Stomach (tissue), 4 donors: Measurements from ENCODE around the gene PNMA6A.
"Not testable (repeated sequence)": the region's sequence is repeated elsewhere in the genome, so short reads cannot be mapped to it uniquely, and the experiment has no call there.

Experiments
- EP300 ChIP-seq: sonication (generic); formaldehyde crosslinking; IDR thresholded peaks from one replicate; pipeline ENCODE4 v1.6.1; 2017; ENCODE audit warnings: antibody characterized with exemption
- POLR2A ChIP-seq, 4 donors: fragments of 450-650 bp; IDR thresholded peaks; one replicate each; pipeline ENCODE4 v1.6.1; 2016; ENCODE audit warnings: antibody characterized with exemption in 4 of 4, control low read depth in 2 of 4, mild to moderate bottlenecking in 1 of 4, moderate library complexity in 1 of 4
- POLR2AphosphoS5 ChIP-seq, 3 donors: sonication (generic); formaldehyde crosslinking; IDR thresholded peaks; one replicate each; pipeline ENCODE4 v1.6.1; 2016; ENCODE audit warnings: antibody characterized with exemption in 3 of 3
- TF ChIP-seq, protein P1 (sequence below), 7 experiments: fragments of 450-650 bp in 4 of 7; fragments of 200-600 bp in 3 of 7; sonication (generic) in 3 of 7; IDR thresholded peaks; one replicate each; pipeline ENCODE4 v1.5.1; 2016 to 2019; ENCODE audit warnings: antibody characterized with exemption in 7 of 7, control low read depth in 2 of 7, mild to moderate bottlenecking in 1 of 7

DNA sequence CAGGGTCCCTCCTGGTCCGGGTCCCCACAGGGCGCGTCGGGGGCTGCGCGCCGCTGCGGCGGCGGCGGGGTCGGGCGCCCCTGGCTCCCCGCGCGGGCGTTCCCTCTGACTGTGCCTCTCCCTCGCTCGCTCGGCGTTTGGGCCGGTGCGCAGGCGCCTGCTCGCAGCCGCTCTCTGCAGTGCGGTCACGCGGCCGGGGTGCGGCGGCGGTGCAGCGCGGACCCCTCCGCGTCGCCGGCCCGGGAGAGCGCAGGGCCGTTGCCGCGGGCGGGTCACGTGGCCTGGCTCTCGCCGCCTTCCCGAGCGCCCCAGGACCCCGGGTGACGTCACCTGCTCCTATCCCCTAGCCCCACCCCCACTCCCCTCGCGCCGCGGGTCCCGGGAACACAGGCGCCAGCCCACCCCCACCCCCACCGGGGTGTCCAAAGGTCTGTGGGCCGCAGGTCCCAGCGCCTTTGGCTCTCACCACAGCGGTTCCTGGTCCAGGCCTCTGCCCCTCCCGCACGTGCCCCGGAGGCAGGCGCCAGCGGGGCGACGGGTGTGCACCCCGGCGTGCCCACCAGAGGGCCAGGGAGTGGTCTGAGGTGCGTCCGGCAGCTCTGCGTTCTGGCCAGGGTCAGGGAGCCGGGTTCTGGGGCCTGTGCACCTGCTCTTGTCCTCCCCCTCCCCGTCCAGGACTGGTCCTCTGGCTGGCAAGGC is 5.3 kb downstream of the PNMA6A start:
- TF ChIP-seq, protein P1, sequence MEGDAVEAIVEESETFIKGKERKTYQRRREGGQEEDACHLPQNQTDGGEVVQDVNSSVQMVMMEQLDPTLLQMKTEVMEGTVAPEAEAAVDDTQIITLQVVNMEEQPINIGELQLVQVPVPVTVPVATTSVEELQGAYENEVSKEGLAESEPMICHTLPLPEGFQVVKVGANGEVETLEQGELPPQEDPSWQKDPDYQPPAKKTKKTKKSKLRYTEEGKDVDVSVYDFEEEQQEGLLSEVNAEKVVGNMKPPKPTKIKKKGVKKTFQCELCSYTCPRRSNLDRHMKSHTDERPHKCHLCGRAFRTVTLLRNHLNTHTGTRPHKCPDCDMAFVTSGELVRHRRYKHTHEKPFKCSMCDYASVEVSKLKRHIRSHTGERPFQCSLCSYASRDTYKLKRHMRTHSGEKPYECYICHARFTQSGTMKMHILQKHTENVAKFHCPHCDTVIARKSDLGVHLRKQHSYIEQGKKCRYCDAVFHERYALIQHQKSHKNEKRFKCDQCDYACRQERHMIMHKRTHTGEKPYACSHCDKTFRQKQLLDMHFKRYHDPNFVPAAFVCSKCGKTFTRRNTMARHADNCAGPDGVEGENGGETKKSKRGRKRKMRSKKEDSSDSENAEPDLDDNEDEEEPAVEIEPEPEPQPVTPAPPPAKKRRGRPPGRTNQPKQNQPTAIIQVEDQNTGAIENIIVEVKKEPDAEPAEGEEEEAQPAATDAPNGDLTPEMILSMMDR (IDR thresholded peaks at IDR 0.05) = not testable (repeated sequence)
- TF ChIP-seq POLR2AphosphoS5 (IDR thresholded peaks at IDR 0.05); EP300; POLR2A (IDR thresholded peaks at IDR 0.05): not testable (repeated sequence)
